NCI-H510A treated with DMSO at 0.1 percent for 48 hours (cell line): Measurements from ENCODE around the gene STK32C.

Experiments used
- DNase-seq: peaks from one replicate; lab custom pipeline; 2025; lab: John Stamatoyannopoulos, UW

The STK32C gene

GRCh38 chr10:132198068-132198370, 109.7 kb downstream of the STK32C start:
- DNase-seq: no peak

- no peak for DNase-seq
These were observed 110.3 kb downstream of the STK32C start for GRCh38 chr10:132197271-132198067.

DNA sequence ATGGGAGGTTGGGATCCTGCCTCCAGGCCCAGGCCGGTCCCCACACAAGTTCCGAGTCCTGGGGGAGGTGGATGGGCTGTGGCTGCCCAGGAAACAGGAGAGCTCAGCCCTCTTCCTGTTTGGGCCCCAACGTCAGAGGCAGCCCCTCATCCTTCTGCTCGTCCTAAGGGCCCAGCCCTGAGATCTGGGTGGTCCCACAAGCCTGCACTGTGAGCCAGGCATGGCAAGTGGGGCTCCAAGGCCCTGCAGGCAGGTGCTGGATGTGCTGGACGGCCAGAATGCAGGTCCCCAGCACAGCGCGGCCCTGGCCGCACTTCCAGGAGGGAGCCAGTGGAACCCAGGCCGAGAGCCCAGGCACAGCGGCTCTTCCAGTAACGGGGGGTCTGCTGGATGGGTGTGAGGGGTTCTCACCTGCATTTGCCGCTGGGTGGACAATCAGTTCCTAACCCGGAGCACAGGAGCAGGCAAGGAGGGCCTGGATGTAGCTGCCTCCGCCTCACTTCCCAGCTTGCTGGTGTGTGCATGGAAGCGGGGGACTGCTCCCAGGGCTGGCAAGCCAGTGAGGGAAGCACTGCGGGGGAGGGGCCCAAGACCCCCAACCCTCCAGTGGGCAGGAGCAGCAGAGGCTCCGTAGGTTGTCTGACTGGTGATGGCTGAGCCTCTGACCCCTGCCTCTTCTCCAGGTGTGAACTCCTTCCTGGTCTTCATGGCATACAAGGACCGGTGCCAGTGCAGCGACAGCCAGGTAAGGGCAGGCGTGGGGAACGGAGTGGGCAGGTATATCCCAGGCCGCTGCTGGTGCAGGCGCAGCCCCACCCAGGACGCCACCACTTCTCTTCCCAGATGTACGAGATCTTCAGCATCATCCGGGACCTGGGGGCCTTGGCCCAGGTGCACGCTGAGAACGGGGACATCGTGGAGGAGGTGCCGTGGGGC, 111.3 kb downstream of the STK32C start:
- no peak for DNase-seq

DNA sequence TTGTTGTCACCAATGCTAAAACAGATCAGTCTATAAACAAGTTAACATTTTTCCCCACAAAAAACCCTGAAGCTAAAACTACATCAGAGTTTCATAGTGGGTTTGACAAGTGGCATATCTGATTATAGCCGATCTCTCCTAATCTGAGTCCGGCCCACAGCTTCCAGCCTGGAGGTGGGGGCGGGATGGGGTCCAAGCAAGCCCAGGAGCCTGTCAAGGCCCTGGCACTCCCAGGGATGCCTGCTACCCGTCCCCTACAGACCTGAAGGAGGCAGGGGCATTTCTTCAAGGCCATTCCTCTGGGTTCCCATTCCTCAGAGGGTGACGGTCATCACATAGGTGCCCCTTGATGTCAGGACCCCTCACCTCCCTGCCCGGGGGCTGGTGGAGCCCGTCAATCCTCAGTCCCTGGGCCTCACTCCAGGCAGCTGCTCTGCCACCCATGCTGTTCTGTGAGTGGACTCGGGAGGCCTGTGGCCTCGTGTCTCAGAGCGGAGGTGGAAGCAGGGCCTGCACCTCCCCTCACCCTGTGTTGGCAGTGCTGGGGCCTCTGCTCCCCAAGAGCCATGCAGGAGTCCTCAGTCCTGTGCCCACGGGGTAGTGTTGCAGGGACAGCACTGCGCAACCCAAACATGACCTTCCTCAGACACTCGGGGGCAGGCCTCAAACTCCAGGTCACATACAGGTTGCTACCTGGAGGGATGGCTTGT, 112.2 kb downstream of the STK32C start:
- DNase-seq: no peak

DNA sequence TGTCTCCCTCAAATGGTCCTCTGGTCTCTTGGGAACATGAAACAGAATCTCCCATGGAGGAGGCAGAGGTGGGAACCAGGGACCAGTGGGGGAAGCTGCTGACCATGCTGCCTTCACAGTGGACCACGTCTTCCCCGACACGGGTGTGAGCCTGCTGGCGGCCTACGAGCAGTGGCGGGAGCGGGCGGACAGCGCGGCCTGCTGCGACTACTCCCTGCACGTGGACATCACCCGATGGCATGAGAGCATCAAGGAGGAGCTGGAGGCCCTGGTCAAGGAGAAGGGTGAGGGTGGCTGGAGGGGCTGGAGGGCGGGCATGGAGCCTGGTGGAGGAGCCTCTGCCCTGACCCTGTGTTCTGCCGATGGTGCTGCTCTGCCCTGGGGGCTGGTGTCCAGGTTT, 113.0 kb downstream of the STK32C start:
- DNase-seq: no peak

DNA sequence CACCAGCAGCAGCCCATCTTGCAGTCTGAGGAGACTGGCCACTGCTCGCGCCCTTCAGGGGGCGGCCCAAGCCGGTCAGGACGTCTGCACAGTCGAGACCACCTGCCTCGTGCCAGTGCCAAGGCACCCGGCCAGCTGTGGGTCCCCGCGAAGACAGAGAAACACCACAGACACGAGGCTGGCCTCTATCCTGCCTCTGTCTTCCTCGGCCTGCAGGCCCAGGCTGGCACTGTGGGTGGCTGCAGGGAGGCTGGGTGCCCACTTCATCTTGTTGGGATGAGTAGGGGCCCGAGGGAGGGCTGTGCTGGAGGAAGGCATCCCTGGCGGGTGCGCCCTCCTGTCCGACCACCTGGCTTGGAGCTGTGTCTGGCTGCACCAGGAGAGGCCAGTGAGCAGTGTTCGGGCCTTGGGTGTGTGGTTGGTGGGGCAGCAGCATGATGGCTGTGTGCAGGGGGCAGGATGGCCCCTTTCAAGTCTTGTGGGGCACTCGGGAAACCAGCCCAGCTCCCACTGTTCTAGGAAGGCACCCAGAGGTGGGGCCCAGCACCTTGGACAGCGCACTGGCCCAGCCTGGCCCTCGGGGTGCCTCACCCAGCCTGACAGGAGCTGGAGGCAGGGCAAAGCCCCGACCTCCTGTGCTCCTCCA, 113.7 kb downstream of the STK32C start:
- DNase-seq: no peak

DNA sequence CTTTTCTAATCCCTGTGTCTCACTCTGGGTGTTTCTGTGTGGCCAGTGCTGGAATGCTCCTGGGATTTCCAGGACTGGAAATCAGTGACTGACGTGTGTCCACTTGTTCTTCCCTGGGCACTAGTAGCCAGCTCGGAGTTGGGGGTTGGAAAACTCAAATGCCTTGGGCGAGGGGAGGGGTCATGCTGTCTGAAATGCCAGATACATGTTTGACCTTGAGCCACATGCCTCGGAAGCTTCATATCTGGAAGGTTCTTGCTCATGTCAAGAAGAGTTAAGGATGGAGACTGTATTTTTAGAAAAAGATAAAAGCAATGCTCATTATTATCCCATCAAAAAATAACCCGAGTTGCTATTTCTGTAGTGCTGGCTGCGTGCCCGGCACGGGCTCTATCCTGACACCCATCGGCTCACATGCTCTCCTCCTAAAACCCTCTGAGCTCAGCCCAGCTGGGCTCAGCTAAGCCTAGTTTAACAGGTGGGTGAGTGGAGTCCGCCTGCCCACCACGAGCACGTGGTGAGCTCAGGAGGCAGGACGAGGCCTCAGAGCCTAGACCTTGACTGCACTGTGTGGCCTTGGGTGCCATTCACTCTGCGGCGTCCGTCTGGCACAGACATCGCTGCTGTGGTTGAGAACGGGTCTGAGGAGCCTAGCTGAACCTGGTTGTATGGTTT, 114.6 kb downstream of the STK32C start:
- DNase-seq: no peak

DNA sequence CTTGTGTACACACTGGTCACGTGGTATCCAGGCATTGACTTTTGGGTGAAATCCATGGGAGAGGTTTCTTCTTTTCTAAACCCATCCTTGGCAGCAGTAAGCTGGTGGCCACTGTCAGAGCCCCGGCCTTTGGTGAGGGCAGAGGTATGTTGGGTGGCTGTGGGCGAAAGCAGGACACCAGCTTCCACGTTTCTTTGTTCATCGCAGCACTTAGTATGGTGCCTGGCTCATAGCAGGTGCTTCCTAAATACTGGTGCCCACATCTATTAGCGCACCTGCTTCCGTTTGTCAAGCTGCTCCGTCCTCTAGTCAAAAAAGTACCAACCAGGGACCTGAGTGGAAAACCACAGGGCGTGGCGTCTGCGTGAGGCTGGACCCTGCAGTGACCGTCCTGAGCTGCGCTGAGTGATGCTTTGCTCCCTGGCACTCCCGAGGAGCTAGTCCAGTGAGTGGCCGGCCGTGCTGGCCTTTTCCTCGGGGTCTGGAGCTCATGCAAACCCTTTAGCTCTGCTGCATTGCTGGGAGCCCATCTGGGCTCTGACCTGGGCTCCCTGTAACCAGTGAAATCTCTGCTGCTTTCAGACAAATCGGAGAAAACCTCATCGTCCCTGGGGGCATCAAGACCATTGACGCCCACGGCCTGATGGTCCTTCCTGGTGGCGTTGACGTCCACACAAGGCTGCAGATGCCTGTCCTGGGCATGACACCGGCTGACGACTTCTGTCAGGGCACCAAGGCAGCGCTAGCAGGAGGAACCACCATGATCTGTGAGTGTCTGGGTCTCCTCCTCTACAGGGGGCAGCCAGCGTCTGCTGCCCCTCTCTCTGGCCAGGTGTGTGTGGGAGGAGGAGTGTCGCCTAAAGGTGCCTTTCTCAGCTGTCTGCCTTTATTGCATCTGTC, 115.4 kb downstream of the STK32C start:
- DNase-seq: no peak

DNA sequence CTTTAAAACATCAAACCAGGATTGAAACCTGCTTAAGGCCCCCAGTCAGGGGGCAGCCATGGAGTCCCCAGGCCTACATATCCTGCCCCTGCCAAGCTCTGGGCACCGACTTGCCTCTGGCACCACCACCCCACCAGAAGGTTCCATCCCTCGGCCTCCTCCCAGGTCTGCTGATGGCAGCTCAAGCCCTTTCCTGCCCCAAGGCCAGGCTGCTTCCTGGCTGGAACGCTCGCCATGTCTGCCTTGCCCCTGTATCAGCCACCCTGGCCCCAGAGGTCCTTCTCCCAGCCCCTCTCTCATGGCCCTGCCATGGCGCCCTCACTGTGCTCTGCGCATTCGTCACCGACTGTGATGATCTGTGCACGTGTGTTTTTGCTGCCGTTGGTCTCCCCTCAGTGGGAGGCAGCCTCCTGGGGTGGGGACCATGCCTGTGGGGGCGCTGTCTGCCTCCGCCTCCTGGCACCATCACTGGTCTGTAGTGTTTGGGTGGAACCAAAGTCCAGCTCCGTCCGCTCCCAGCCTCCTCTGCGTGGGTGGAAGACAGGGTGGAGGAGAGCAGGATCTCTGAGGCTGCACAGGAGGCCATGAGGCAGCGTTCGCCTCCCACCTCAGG, 117.8 kb downstream of the STK32C start:
- DNase-seq: no peak

GRCh38 chr10:132189016-132189415, 118.7 kb downstream of the STK32C start:
- DNase-seq: no peak

DNA sequence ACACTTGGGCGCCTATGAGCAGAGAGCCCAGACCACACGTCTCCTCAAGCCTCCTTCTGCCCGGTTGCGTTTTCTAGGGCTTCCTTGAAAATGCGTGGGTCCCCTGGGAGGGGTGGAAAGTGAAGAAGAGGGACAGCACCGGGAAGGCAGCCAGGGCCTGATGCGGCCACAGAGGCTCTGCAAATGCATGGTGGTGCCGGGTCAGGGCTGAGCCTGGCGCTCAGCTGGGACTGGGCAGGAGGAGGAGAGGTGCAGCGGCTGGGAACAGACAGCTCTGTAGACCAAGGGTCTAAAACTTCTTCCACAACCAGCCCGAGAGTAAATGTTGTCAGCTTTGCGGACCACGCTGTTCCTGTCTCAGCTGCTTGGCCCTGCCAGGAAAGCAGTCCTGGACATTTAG, 119.4 kb downstream of the STK32C start:
- DNase-seq: no peak

DNA sequence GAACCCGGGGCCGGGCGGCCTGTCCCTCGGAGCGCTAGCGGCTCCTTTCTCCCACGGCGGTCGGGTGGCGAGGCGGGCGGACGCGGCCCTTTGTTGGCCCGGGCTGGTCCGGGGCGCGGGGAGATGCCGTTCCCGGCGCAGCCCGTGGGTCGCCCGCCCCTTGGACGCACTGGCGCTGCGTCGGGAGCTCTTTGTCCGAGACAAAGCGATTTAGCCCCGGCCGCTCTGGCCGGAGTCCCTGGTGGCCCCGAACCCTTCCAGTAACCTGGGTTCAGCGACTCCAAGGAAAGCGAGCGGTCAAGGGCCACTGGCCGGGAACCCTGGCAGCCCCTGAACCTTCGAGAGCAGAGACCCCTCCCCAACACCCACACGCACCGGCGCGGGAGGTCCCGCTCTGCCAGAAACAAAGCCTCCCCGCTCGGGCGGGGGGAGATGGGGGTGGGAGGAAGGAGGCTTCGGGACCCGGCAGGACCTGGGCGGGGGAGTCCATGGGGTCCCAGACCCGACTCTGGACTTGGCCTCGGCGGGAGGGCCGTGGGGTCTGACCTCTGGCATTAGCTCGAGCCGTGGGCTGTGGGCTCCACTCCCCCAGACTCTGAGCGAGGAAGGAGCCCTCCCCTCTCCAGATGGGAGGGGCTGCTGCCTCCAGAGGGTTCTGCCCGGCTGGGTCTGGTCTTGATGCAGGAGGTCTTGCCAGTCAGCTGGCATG, 120.2 kb downstream of the STK32C start:
- no peak for DNase-seq

GRCh38 chr10:132186488-132187429, 121.0 kb downstream of the STK32C start, which contains the start of gene DPYSL4:
DPYSL4 (plus strand) TSS chr10:132186948; CDS start chr10:132187064, 116 bp downstream.
- no peak for DNase-seq

DNA sequence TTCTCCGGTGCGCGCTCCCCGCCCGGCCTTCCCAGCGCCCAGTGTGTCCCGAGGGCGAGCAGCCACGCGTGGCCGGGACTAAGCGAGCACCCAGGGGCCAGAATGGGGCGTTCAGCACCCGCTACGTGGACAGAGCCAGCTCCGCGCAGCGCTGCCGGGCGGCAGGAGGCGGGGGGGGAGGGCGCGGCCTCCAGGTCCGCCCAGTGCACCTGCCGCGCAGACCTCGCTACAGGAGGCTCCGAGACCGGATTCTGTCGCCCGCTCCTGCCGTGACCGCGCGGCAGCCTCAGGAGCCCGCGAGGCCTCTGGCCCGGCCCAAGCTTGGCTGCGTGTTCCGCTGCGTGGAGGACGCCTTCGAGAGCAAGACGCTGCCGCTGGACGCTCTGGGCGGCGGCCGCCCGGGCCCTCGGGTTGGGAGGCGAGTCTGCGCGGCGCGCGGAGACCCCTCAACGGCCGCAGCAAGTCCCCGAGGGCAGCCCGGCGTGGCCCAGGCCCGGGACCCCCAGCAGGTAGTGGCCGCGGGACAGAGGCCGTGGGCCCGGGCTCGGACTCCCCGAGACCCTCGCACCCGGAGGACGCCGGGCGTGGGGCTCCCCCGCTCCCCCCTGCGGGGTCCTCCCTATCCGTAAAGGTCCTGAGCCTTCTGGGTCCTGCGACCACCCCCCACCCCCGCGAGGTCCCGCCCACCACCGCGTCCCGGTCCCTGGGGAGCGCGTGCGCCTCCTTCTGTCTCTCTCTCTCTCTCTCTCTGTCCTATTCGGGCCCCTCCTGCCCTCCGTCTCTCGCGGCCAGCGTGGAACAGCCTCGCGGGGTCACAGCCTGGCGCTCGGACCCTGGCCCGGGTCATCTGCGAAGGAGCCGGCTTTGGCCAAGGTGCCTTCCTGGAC, 121.9 kb downstream of the STK32C start:
- DNase-seq: no peak

DNA sequence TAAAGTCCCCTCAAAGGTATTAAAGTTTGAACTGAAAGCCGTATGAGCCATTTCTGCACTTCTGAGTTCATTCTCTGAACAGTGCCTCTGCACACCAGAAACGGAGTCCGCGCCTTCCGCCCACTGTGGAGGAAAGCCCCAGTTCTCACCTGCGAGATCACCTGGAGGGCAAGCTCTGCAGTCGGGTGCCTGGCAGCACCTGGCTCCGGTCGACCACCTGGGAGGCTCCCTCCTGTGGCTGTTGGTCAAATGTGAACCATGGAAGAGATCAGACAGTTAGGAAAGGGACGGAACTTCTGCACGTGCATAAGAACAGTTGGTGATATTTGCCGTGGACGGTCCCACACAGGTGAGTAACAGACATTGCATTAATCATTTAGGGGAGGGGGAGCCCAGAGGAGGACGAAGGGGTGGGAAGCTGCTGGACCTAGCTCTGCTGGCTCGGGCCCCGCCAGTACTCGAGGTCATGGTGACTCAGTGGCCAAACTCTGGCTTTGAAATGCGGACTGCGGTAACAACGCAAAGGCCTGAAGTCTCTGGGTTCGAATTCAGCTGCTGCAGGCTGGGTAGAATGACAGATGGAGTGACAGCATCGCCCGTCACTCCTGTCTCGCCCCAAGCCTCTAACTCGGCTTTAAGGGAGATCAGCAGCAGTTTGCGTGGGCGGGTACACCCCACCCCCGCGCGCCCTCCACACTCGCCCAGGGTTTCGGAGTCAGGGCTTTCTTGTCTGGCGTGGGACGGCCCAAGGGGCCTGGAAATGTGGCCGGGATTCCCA, 122.7 kb downstream of the STK32C start:
- DNase-seq: no peak

- peak; percentile 35 for DNase-seq
These were observed 124.7 kb downstream of the STK32C start for GRCh38 chr10:132183046-132183445.
